ENCODE results near the gene QRSL1. TPM values are rescaled to one million over a fixed set of nuclear protein-coding genes. Genes with fewer than 3 reads are reported as not detected.

The QRSL1 gene
- total RNA-seq, 1 donor from 2014 or later = 19.8 TPM

DNA sequence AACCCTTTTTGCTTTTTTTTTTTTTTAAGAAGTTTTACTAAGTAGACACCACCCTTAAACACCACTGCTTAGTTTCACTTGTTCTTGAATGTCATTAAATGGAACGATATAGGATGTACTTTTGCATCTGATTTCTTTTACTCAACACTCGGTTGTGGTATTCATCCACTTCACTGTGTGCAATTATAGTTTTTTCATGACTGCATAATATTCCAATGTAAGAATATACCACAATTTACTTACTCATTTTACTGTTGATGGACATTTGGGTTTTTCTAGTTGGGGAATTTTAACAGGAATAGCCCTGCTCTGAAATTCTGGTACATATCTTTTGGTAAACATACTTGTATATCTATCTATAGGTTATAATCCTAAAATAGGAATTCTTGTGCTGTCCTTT lies 29.9 kb upstream of the QRSL1 start:
- Mint-ChIP-seq H3K9me3 (no peaks in the 10 kb centered on the region), H3K27ac (no peak overlapping the region), H3K27me3 (no peaks in the 10 kb centered on the region), H3K4me3 (no peak overlapping the region), H3K4me1 (ENCODE audit: unreplicated experiment) (no peaks in the 10 kb centered on the region), H3K36me3 (peaks cover 9% of the 10 kb centered on the region)
- TF ChIP-seq, protein P1, sequence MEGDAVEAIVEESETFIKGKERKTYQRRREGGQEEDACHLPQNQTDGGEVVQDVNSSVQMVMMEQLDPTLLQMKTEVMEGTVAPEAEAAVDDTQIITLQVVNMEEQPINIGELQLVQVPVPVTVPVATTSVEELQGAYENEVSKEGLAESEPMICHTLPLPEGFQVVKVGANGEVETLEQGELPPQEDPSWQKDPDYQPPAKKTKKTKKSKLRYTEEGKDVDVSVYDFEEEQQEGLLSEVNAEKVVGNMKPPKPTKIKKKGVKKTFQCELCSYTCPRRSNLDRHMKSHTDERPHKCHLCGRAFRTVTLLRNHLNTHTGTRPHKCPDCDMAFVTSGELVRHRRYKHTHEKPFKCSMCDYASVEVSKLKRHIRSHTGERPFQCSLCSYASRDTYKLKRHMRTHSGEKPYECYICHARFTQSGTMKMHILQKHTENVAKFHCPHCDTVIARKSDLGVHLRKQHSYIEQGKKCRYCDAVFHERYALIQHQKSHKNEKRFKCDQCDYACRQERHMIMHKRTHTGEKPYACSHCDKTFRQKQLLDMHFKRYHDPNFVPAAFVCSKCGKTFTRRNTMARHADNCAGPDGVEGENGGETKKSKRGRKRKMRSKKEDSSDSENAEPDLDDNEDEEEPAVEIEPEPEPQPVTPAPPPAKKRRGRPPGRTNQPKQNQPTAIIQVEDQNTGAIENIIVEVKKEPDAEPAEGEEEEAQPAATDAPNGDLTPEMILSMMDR (conservative IDR thresholded peaks at IDR 0.05) = no peak
- no peak for DNase-seq (ENCODE audit: extremely low spot score, unreplicated experiment)

DNA sequence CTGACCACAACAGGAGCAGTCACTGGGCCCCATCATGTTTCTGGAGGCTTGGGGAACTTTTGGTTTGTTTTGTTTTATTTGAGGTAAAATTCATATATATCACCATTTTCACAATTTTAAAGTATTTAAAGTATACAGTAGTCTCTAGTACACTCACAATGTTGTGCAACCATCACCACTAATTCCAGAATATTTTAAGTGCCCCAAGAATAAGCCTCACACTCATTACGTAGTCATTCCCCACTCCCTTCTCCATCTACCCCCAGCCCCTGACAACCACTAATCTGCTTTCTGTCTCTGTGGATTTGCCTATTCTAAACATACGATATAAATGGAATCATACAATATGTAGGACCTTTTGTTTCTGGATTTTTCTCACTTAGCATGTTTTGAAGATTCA lies 29.0 kb upstream of the QRSL1 start:
- DNase-seq (ENCODE audit: extremely low spot score, unreplicated experiment) = no peak
- Mint-ChIP-seq H3K36me3 (peaks cover 9% of the 10 kb centered on the region), H3K4me3 (no peak overlapping the region), H3K4me1 (ENCODE audit: unreplicated experiment) (no peaks in the 10 kb centered on the region), H3K27me3 (no peaks in the 10 kb centered on the region), H3K27ac (no peak overlapping the region), H3K9me3 (no peaks in the 10 kb centered on the region)
- TF ChIP-seq, protein P1 (conservative IDR thresholded peaks at IDR 0.05) = no peak

DNA sequence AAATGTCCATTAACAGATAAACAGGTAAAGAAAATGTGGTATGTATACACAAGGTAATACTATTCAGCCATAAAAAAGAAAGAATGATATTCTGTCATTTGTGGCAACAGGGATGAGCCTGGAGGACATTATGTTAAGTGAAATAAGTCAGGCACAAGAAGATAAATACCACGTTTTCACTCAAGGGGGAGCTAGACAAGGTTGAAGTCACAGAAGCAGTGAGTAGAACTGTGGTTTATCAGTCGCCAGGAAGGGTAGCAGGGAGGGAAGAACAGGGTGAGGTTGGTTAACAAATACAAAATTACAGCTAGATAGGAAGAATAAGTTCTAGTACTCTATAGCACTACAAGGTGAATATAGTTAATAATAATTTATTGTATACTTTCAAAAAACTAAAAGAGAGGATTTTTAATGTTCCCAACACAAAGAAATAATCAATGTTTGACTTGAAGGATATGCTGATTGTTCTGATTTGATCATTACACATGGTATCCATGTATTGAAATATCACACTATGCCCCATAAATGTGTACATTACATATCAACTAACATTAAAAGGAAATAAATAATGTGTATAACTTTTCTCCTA lies 21.2 kb upstream of the QRSL1 start:
- no peaks in the 10 kb centered on the region for H3K9me3 Mint-ChIP-seq

DNA sequence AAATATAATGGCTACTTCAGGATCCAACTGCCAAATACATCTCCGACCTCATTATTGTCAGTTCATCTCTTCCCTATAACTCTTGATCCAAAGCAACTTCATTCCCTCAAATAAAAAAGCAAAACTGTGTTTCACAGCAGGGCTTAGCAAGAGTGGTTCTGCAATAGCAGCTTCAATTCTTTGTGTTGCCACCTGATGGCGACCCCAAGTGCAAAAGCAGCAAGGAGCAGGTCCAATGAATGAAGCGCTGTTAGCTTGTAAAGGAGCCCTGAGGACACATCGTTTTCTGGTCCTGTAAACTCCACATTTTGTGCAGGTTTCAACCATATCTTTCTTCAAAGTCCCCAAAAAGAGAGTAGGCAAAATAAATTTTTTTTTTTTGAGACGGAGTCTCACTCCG lies 19.7 kb upstream of the QRSL1 start:
- Mint-ChIP-seq H3K36me3 (peaks cover 24% of the 10 kb centered on the region), H3K9me3 (no peaks in the 10 kb centered on the region), H3K4me1 (ENCODE audit: unreplicated experiment) (peaks cover 4% of the 10 kb centered on the region), H3K4me3 (no peak overlapping the region), H3K27ac (no peak overlapping the region), H3K27me3 (no peaks in the 10 kb centered on the region)
- DNase-seq (ENCODE audit: extremely low spot score, unreplicated experiment) = no peak
- TF ChIP-seq, protein P1 (conservative IDR thresholded peaks at IDR 0.05) = peak; percentile 57

More for the DNA sequence above, 21.2 kb upstream of the QRSL1 start:
- no peak for DNase-seq (ENCODE audit: extremely low spot score, unreplicated experiment)
- Mint-ChIP-seq H3K27me3 (no peaks in the 10 kb centered on the region), H3K4me1 (ENCODE audit: unreplicated experiment) (peaks cover 4% of the 10 kb centered on the region), H3K4me3 (no peak overlapping the region), H3K27ac (no peak overlapping the region), H3K36me3 (peaks cover 14% of the 10 kb centered on the region)
- TF ChIP-seq, protein P1 (conservative IDR thresholded peaks at IDR 0.05) = peak; percentile 74

DNA sequence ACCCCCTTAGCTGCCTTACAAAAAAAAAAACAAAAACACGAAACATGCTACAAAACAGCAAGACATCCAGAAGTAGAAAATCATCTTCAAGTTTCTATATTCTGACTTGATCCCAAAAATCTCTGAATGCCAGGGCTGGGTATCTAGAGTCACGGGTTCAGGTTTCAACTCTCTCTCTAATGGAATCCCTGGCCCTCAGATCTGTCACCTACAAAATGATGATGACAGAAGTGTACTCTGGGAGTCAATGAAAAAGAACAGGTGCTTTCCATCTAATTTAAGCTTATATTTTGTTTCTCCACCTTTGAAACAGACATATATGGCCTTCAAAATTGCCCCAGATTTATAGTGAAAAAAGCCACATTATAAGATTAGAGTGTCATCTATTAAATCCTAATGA lies 18.3 kb upstream of the QRSL1 start:
- TF ChIP-seq, protein P1 (conservative IDR thresholded peaks at IDR 0.05) = no peak
- no peak overlapping the region for H3K27ac Mint-ChIP-seq
- H3K4me3 Mint-ChIP-seq = no peak overlapping the region
- no peak for DNase-seq (ENCODE audit: extremely low spot score, unreplicated experiment)
- peaks cover 4% of the 10 kb centered on the region for H3K4me1 Mint-ChIP-seq (ENCODE audit: unreplicated experiment)
- H3K27me3 Mint-ChIP-seq = no peaks in the 10 kb centered on the region
- no peaks in the 10 kb centered on the region for H3K9me3 Mint-ChIP-seq
- peaks cover 24% of the 10 kb centered on the region for H3K36me3 Mint-ChIP-seq
